Measurements from ENCODE around the gene BAG1.
A peak's percentile ranks its signal among the peaks of the same experiment; 100 is the strongest.

The BAG1 gene

GRCh38 chr9:33210006-33210715 is 54.3 kb downstream of the BAG1 start:
- no peak for DNase-seq (ENCODE audit: low read depth in 2 of 2)

GRCh38 chr9:33209394-33209793 is 55.1 kb downstream of the BAG1 start:
- no peak for DNase-seq (ENCODE audit: low read depth in 2 of 2)

GRCh38 chr9:33202552-33203201 is 61.8 kb downstream of the BAG1 start:
- peak in 1 of 2 donors; percentile 6 for DNase-seq (ENCODE audit: low read depth in 2 of 2)
